Measurements from ENCODE around the gene CFAP251.

DNA sequence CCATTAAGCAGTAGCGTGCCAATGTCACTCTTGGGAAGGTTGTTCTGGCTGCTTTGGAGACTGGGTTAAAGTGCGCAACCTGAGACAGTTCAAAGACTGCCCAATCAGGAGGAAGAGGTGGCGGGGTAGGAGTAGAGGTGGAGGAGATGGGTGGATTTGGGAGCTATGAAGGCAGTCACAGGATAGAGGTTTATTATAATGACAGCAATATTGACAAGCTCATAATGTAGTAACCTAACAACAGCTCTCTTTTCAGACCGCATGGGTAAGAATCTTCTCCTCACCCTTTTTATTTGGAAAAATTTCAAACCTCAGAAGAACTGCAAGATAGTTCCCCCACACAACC, 35.1 kb upstream of the CFAP251 start:
- TF ChIP-seq, protein P1, sequence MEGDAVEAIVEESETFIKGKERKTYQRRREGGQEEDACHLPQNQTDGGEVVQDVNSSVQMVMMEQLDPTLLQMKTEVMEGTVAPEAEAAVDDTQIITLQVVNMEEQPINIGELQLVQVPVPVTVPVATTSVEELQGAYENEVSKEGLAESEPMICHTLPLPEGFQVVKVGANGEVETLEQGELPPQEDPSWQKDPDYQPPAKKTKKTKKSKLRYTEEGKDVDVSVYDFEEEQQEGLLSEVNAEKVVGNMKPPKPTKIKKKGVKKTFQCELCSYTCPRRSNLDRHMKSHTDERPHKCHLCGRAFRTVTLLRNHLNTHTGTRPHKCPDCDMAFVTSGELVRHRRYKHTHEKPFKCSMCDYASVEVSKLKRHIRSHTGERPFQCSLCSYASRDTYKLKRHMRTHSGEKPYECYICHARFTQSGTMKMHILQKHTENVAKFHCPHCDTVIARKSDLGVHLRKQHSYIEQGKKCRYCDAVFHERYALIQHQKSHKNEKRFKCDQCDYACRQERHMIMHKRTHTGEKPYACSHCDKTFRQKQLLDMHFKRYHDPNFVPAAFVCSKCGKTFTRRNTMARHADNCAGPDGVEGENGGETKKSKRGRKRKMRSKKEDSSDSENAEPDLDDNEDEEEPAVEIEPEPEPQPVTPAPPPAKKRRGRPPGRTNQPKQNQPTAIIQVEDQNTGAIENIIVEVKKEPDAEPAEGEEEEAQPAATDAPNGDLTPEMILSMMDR (tag by site-specific recombination; IDR thresholded peaks at IDR 0.05) = no peak
- TF ChIP-seq ZNF292 (tag by site-specific recombination; IDR thresholded peaks at IDR 0.05; ENCODE audit: borderline replicate concordance, low read depth) (no peak), ZNF791 (tag by site-specific recombination; IDR thresholded peaks at IDR 0.05) (no peak), SETDB1 (IDR thresholded peaks at IDR 0.05; ENCODE audit: insufficient read length, low read length) (no peak), ZNF121 (tag by site-specific recombination; IDR thresholded peaks at IDR 0.05) (no peak), ZNF274 (IDR thresholded peaks at IDR 0.05; ENCODE audit: low read length) (no peak), ZNF274 (tag by site-specific recombination; IDR thresholded peaks at IDR 0.05; ENCODE audit: borderline replicate concordance) (no peak), ZNF24 (tag by site-specific recombination; IDR thresholded peaks at IDR 0.05) (no peak), ZNF416 (tag by site-specific recombination; IDR thresholded peaks at IDR 0.05) (no peak), REST (tag by site-specific recombination; IDR thresholded peaks at IDR 0.05) (no peak), ZNF707 (tag by site-specific recombination; IDR thresholded peaks at IDR 0.05) (no peak), BCL11A (tag by site-specific recombination; IDR thresholded peaks at IDR 0.05; ENCODE audit: low read depth) (no peak), ZBTB20 (tag by site-specific recombination; IDR thresholded peaks at IDR 0.05) (no peak)
